Kidney (tissue), 14 donors: ENCODE results near the gene NRXN3. TPM values are rescaled to one million over a fixed set of nuclear protein-coding genes. Genes with fewer than 3 reads are reported as not detected.

Source experiments
- DNase-seq, 5 donors: peaks; one replicate each; pipeline ENCODE4 v3.0.0-alpha.2; 2013 to 2020
- FAIRE-seq: peaks from 2 replicates; lab custom pipeline; 2012; peaks lifted over from hg19 to GRCh38; lab: Jason Lieb, UNC
- H3K27ac ChIP-seq, 2 donors: one replicate each; pipeline ENCODE4 v1.7.0; 2013; ENCODE audit warnings: low read depth in 2 of 2, low read length in 2 of 2, inconsistent platforms in 1 of 2
- H3K27me3 ChIP-seq: one replicate; pipeline ENCODE4 v1.7.1; 2013; ENCODE audit warnings: low read length, inconsistent platforms; ENCODE audit not compliant: control insufficient read depth, insufficient read depth
- H3K36me3 ChIP-seq, 3 donors: one replicate each; pipeline versions ENCODE4 v1.7.0 to v1.7.1; 2013; ENCODE audit warnings: low read length in 3 of 3, control low read depth in 1 of 3, inconsistent platforms in 1 of 3; ENCODE audit not compliant: insufficient read depth in 3 of 3, control insufficient read depth in 2 of 3
- H3K4me1 ChIP-seq, 3 donors: one replicate each; pipeline versions ENCODE4 v1.7.0 to v1.7.1; 2013; ENCODE audit warnings: low read length in 3 of 3, inconsistent platforms in 1 of 3, low read depth in 1 of 3; ENCODE audit not compliant: control insufficient read depth in 2 of 3, insufficient read depth in 2 of 3
- H3K4me3 ChIP-seq, 3 donors: one replicate each; pipeline versions ENCODE4 v1.7.0 to v1.8.1; 2013; ENCODE audit warnings: low read length in 3 of 3, control low read depth in 1 of 3, inconsistent platforms in 1 of 3
- H3K9ac ChIP-seq, 3 donors: one replicate each; pipeline versions ENCODE4 v1.7.0 to v1.7.1; 2013; ENCODE audit warnings: low read length in 3 of 3, control low read depth in 1 of 3, inconsistent platforms in 1 of 3
- H3K9me3 ChIP-seq, 3 donors: one replicate each; pipeline versions ENCODE4 v1.7.0 to v1.7.1; 2013; ENCODE audit warnings: low read length in 3 of 3, control low read depth in 1 of 3, inconsistent platforms in 1 of 3; ENCODE audit not compliant: control insufficient read depth in 2 of 3, insufficient read depth in 1 of 3
- CTCF ChIP-seq: IDR thresholded peaks from 3 replicates; pipeline ENCODE4 v1.5.1; 2012; ENCODE audit warnings: mild to moderate bottlenecking, moderate library complexity, borderline replicate concordance; ENCODE audit not compliant: insufficient read depth; ENCODE audit errors: extremely low read depth
- intact Hi-C: fragments of 100-400 bp; cut with DNase I; formaldehyde crosslinking; loops from one replicate; pipeline ENCODE4 v1.11.1; 2022
- polyA plus RNA-seq: library from polyadenylated mRNA; stranded (reverse); fragments of 350-450 nt; fragmentation: Illumina TruSeq; extraction: RNeasy Lipid Tissue Mini Kit (QIAGEN cat#74804); gene quantifications from one replicate; pipeline ENCODE4 v1.2.3, GENCODE V29; 2014; ENCODE audit warnings: low read depth, low replicate concordance; ENCODE audit not compliant: insufficient read depth
- total RNA-seq: library from RNA; stranded (reverse); fragmentation: NEBNext Ultra II Directional; extraction: Animal tissue kit (Norgen Biotek cat#: 25700); gene quantifications from one replicate; pipeline ENCODE4 v1.2.1, GENCODE V29; 2021
- donor health status: control.
- donor health status: control.
- donor health status: control.
- donor health status: control.
- donor health status: control.
- donor health status: DM: yes; HTN: yes; CAD: no.
- donor health status: Normal renal cell carcinoma (clear cell type).

NRXN3 gene
- total and polyA plus RNA-seq, 2 donors from 2014 or later, result 1.5 to 2.4 TPM

- no peak for TF ChIP-seq CTCF
- Histone ChIP-seq H3K9ac (no peak overlapping the region), H3K4me1 (peaks cover 0 to 4% (median 2%) of the 10 kb centered on the region in 3 donors), H3K4me3 (no peak overlapping the region), H3K9me3 (no peaks in the 10 kb centered on the region), H3K27me3 (no peaks in the 10 kb centered on the region), H3K36me3 (no peaks in the 10 kb centered on the region), H3K27ac (no peak overlapping the region)
- intact Hi-C loops, result no loop called here
- FAIRE-seq (no peak), DNase-seq (no peak)
Observed at GRCh38 chr14:79588398-79588797, 1418.2 kb downstream of the NRXN3 start.

DNA sequence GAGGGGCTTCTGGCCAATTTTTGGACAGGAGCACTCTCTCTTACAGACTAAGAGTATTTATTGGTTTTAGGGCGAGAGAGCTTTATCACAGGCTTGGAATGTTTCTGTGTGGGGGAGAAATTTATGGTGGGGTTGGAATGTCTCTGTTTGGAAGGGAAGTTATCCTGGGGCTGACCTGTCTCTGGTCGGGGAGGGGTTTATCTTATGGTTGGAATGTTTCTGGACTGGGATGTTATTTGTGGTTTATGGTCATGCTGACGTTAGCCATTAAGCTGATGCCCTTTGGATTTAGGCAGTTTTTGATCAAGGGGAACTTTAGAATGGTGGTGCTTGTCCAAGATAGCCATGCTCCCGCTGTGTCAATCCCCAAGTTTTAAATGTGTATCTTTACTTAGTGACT, 1426.4 kb downstream of the NRXN3 start:
- Histone ChIP-seq H3K9ac (no peak overlapping the region), H3K27me3 (no peaks in the 10 kb centered on the region), H3K27ac (no peak overlapping the region), H3K4me3 (no peak overlapping the region), H3K9me3 (no peaks in the 10 kb centered on the region), H3K36me3 (no peaks in the 10 kb centered on the region), H3K4me1 (no peaks in the 10 kb centered on the region)
- intact Hi-C loops, result no loop called here
- TF ChIP-seq CTCF, result no peak
- no peak for FAIRE-seq
- DNase-seq, result no peak

DNA sequence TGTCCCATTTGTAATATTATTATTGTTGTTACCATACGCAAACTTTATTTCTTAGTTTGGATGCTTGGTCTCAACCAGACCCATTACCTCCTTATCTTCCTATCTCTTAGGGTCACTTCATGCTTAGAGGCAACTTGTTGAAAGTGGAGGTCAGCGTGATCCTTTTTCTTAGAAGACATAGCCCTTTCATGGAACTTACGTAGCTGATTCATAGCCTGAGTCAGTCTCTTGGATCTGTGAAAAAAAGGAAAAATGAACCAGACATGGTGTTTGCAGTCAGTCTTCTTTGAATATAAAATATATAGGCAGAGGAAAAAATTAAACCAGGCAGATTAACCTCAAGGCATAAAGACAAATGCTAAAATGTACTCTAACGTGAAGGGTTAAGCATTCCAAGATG, 1427.4 kb downstream of the NRXN3 start:
- Histone ChIP-seq H3K36me3 (no peaks in the 10 kb centered on the region), H3K4me3 (no peak overlapping the region), H3K27me3 (no peaks in the 10 kb centered on the region), H3K9me3 (no peaks in the 10 kb centered on the region), H3K9ac (no peak overlapping the region), H3K27ac (no peak overlapping the region), H3K4me1 (no peaks in the 10 kb centered on the region)
- intact Hi-C loops, result no loop called here
- FAIRE-seq (no peak), DNase-seq (no peak)
- no peak for TF ChIP-seq CTCF

DNA sequence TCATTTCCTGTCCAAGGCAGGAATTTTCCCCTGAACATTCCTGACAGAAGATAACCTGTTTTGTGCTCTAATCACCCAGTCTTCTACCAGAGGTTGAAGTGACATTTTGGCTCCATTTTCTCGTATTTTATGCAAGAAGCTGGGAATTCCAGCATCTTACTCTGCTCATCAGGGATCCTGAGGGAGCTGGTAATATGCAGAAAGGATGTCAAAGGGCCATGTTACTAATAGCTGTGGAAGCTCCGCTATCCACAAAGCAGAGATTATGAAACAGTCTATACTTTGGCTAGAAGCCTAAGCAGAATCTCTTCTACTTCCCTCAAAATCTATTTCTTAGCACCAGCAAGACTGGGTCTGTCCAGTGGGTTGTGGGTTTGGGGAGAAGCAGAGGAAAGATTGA, 1428.2 kb downstream of the NRXN3 start:
- no peak for TF ChIP-seq CTCF
- H3K36me3 ChIP-seq, result no peaks in the 10 kb centered on the region
- H3K4me1 ChIP-seq, result no peaks in the 10 kb centered on the region
- H3K27ac ChIP-seq, result no peak overlapping the region
- no peak for FAIRE-seq
- H3K9me3 ChIP-seq, result no peaks in the 10 kb centered on the region
- DNase-seq, result no peak
- H3K9ac ChIP-seq, result no peak overlapping the region
- no peaks in the 10 kb centered on the region for H3K27me3 ChIP-seq
- no peak overlapping the region for H3K4me3 ChIP-seq
- intact Hi-C loops, result no loop called here
